ENCODE data around the gene RAB10.

DNA sequence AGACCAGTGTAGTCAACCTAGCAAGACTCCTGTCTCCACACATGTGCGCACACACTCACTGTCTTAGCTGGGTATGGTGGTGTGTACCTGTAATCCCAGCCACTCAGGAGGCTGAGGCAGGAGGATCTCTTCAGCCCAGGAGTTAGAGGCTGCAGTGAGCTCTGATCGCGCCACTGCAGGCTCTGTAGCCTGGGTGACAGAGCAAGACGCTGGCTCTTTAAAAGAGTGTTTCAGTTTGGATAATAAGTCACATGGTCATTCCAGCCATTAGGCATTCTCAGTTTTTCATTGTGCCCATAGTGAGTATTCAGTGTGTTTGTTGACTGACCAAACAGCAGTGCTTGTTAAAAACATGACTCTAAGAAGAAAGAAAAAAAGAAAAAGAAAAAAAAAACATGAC, 31.0 kb downstream of the RAB10 start:
- TF ChIP-seq, protein P1, sequence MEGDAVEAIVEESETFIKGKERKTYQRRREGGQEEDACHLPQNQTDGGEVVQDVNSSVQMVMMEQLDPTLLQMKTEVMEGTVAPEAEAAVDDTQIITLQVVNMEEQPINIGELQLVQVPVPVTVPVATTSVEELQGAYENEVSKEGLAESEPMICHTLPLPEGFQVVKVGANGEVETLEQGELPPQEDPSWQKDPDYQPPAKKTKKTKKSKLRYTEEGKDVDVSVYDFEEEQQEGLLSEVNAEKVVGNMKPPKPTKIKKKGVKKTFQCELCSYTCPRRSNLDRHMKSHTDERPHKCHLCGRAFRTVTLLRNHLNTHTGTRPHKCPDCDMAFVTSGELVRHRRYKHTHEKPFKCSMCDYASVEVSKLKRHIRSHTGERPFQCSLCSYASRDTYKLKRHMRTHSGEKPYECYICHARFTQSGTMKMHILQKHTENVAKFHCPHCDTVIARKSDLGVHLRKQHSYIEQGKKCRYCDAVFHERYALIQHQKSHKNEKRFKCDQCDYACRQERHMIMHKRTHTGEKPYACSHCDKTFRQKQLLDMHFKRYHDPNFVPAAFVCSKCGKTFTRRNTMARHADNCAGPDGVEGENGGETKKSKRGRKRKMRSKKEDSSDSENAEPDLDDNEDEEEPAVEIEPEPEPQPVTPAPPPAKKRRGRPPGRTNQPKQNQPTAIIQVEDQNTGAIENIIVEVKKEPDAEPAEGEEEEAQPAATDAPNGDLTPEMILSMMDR (IDR thresholded peaks at IDR 0.05; ENCODE audit: borderline replicate concordance, extremely low read depth, low read length, poor library complexity, severe bottlenecking) = no peak
- no peak for TF ChIP-seq EZH2 (IDR thresholded peaks at IDR 0.05; ENCODE audit: borderline replicate concordance, low read depth, low read length, severe bottlenecking)

Data from DND-41 (cell line).